ENCODE data around the gene TBL2. TPM values are rescaled to one million over a fixed set of nuclear protein-coding genes. Genes with fewer than 3 reads are reported as not detected.

Gene TBL2
- total and polyA plus RNA-seq, 2 experiments from 2014 or later, result 6.9 to 27.8 TPM

DNA sequence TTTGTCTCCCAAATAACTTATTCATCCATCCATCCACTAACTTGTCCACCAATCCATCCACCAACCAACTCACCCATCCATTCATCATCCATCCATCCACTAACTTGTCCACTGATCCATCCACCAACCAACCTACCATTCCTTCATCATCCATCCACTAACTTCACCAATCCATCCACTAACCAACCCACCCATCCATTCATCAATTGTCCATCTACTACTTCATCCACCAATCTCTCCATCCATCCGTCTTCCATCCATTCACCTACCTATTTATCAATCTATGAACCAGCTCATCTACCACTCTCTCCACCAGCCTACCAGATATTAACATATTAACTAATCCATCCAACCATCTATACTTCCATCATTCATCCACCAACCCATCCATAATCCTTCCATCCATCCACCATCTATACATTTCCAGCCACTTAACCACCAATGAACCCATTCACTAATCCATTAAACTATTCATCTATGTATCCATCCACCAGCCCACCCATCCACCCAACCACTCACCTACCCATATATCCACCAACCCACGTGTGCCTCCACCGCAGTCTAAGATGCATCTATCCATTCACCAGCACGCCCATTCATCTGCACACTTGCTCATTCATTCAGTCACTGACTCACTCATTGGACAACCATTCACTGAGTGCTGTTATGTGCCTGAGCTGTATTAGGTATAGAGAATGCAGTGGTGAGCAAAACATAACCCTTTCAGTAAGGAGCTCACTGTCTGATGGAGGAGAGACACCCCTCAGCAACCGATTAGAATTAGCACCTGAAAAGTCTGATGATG, 19.8 kb upstream of the TBL2 start (continued):
- no peak for TF ChIP-seq ZNF462 (CRISPR knock-in tag; IDR thresholded peaks at IDR 0.05)
- TF ChIP-seq ZNF331 (CRISPR knock-in tag; IDR thresholded peaks at IDR 0.05; ENCODE audit: low read depth), result no peak
- TF ChIP-seq JUNB (IDR thresholded peaks at IDR 0.05; ENCODE audit: unreplicated experiment), result no peak

DNA sequence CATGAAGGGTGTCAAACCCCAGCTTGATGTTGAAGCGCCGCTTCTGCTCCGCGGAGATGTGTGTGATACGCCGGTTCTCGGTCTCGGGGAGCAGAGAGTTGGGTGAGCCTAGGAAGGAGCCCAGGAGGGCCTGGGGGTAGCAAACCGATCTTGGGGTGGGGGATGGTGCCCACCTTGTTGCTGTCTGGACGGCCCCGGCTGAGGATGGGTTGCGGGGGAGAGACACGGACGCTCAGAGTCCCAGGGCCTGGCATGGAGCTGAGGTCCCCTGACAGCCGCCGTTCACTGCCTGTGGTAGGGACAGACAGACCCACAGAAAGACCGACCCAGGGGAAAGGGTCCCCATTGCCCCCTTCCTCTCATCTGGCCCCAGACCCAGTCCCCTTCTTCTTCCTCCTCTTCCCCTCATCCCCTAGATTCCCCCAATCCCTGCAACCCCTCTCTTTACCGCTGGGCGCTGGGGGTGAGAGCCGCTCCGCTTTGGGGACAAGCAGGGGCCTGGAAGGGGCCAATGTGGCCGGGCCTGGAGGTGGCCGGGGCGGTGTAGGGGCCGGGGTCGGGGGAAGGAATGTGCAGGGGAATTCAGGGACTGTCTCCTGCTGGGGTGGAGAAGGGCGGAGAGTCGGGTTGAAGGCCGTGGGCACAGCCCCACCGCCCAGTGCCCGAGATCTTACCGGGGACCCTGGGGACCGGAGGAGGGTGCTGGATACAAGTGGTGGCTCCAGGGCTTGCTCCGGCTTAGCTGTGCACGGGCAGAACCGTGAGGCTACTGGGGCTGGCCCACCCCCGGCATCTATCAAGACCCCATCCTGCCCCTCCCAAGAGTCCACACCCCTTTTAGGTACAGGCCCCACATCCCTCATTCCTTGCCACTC, 18.0 kb upstream of the TBL2 start:
- Histone ChIP-seq H3K4me2 (no peak overlapping the region), H3F3A (replicated peaks; ENCODE audit: low read depth) (no peaks in the 10 kb centered on the region), H3K27ac (ENCODE audit: low read depth) (no peak overlapping the region), H3K79me2 (replicated peaks; ENCODE audit: insufficient read depth) (no peaks in the 10 kb centered on the region), H3K36me3 (ENCODE audit: insufficient read depth) (no peaks in the 10 kb centered on the region), H3K4me1 (ENCODE audit: insufficient read depth) (no peaks in the 10 kb centered on the region), H2AFZ (no peak overlapping the region), H3K9me2 (ENCODE audit: insufficient read depth) (peaks cover 5% of the 10 kb centered on the region; the same call in 1 of the 2 replicates), H3K4me3 (no peak overlapping the region), H4K20me1 (replicated peaks; ENCODE audit: insufficient read depth) (peaks cover 6% of the 10 kb centered on the region), H3K27me3 (ENCODE audit: insufficient read depth) (peaks cover 4% of the 10 kb centered on the region; the same call in 1 of the 2 replicates)
- DNase-seq (ENCODE audit: low spot score), result peak; percentile 36
- H3K4me1 Mint-ChIP-seq, result peaks cover 20% of the 10 kb centered on the region
- H3K36me3 Mint-ChIP-seq (ENCODE audit: low read depth), result peaks cover 4% of the 10 kb centered on the region; the same call in 2 of the 3 replicates
- peaks cover 22% of the 10 kb centered on the region for H3K27me3 Mint-ChIP-seq (ENCODE audit: insufficient read depth, low read depth, poor library complexity)
- no peak overlapping the region for H3K4me3 Mint-ChIP-seq
- ATAC-seq, result peak; percentile 66
- H3K9me3 Mint-ChIP-seq, result no peaks in the 10 kb centered on the region; the same call in 2 of the 3 replicates
- H3K27ac Mint-ChIP-seq, result no peak overlapping the region
- no peak for TF ChIP-seq ZNF331 (CRISPR knock-in tag; IDR thresholded peaks at IDR 0.05; ENCODE audit: low read depth)
- no peak for TF ChIP-seq EZH2 (IDR thresholded peaks at IDR 0.05; ENCODE audit: low read depth, unreplicated experiment)
- TF ChIP-seq, protein P1, sequence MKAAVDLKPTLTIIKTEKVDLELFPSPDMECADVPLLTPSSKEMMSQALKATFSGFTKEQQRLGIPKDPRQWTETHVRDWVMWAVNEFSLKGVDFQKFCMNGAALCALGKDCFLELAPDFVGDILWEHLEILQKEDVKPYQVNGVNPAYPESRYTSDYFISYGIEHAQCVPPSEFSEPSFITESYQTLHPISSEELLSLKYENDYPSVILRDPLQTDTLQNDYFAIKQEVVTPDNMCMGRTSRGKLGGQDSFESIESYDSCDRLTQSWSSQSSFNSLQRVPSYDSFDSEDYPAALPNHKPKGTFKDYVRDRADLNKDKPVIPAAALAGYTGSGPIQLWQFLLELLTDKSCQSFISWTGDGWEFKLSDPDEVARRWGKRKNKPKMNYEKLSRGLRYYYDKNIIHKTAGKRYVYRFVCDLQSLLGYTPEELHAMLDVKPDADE (IDR thresholded peaks at IDR 0.05), result no peak
